ENCODE results near the gene PI4KA.

Gene PI4KA

DNA sequence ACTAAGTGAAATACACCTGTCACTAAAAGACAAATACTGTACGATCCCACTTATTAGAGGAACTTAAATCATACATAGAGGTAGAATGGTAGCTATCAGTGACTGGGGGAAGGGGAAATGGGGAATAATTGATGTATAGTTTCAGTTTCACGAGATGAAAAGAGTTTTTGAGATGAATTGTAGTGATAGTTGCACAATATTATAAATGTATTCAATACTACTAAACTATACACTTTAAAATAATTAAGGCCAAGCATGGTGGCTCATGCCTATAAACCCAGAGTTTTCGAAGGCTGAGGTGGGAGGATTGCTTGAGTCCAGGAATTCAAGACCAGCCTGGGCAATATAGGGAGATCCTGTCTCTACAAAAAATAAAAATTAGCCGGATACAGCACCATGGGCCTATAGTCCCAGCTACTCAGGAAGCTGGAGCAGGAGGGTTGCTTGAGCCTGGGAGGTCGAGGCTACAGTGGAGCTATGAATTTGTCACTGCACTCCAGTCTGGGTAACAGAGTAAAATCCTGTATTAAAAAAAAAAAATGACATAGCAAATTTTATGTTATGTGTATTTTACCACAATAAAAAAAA lies 44.3 kb downstream of the PI4KA start:
- no peak overlapping the region for H3K4me3 ChIP-seq (ENCODE audit: low read depth, low read length)
- DNase-seq (ENCODE audit: low read depth) = no peak
- TF ChIP-seq CTCF (IDR thresholded peaks at IDR 0.05; ENCODE audit: insufficient read depth, low read depth, low read length, missing control alignments) = no peak

DNA sequence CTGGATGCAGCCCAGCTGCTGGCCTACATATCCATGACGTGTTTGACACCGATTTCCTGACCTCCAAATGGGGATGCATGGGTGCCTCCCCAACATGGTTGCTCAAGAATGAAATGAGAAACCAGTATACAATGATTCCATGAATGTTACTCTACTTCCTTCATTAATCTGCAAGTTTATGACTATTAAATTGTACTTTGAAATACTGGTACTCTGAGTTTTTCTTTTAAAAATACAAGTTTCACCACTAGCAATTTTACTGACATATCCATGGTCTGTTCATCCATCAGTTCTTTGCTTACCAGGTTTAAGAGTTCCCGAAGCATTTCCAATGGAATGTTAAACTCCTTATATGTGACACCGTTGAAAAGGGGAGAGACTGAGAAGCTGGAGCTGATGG lies 45.6 kb downstream of the PI4KA start:
- no peak for TF ChIP-seq CTCF (IDR thresholded peaks at IDR 0.05; ENCODE audit: insufficient read depth, low read depth, low read length, missing control alignments)
- no peak for DNase-seq (ENCODE audit: low read depth)
- H3K4me3 ChIP-seq (ENCODE audit: low read depth, low read length) = no peak overlapping the region

- no peak overlapping the region for H3K4me3 ChIP-seq (ENCODE audit: low read depth, low read length)
- no peak for DNase-seq (ENCODE audit: low read depth)
- TF ChIP-seq CTCF (IDR thresholded peaks at IDR 0.05; ENCODE audit: insufficient read depth, low read depth, low read length, missing control alignments) = no peak
Measured at GRCh38 chr22:20811971-20812660, 46.5 kb downstream of the PI4KA start.

GRCh38 chr22:20811171-20811570 lies 47.4 kb downstream of the PI4KA start:
- no peak for TF ChIP-seq CTCF (IDR thresholded peaks at IDR 0.05; ENCODE audit: insufficient read depth, low read depth, low read length, missing control alignments)
- no peak for DNase-seq (ENCODE audit: low read depth)

GRCh38 chr22:20810645-20811044 lies 48.0 kb downstream of the PI4KA start:
- TF ChIP-seq CTCF (IDR thresholded peaks at IDR 0.05; ENCODE audit: insufficient read depth, low read depth, low read length, missing control alignments) = no peak
- DNase-seq (ENCODE audit: low read depth) = no peak

More at GRCh38 chr22:20811171-20811570, 47.4 kb downstream of the PI4KA start:
- no peak overlapping the region for H3K4me3 ChIP-seq (ENCODE audit: low read depth, low read length)

GRCh38 chr22:20809538-20810185 lies 48.9 kb downstream of the PI4KA start:
- no peak for TF ChIP-seq CTCF (IDR thresholded peaks at IDR 0.05; ENCODE audit: insufficient read depth, low read depth, low read length, missing control alignments)
- DNase-seq (ENCODE audit: low read depth) = no peak
- H3K4me3 ChIP-seq (ENCODE audit: low read depth, low read length) = no peak overlapping the region

More at GRCh38 chr22:20810645-20811044, 48.0 kb downstream of the PI4KA start:
- no peak overlapping the region for H3K4me3 ChIP-seq (ENCODE audit: low read depth, low read length)

Measured in GM12865 (cell line).